ENCODE results near the gene HIVEP2.

- TF ChIP-seq CTCF (IDR thresholded peaks at IDR 0.05) (no peak), POLR2A (IDR thresholded peaks at IDR 0.05) (no peak)
Observed at GRCh38 chr6:142886431-142887170, 58.4 kb downstream of the HIVEP2 start.

All from lower leg skin (tissue), 3 donors.